Measurements from ENCODE around the gene SPOCK2. TPM values are rescaled to one million over a fixed set of nuclear protein-coding genes. Genes with fewer than 3 reads are reported as not detected.

SPOCK2 gene
- total and polyA plus RNA-seq, 10 of the 15 experiments (the other 5 are each of a cell fraction or from before 2014, with no cell fraction given) = 0.02 to 1.5 (median 0.58) TPM

- TF ChIP-seq CTCF (IDR thresholded peaks at IDR 0.05 in 2 of 3, conservative IDR thresholded peaks at IDR 0.05 in 1 of 3; ENCODE audit: control insufficient read depth in 2 of 3, extremely low read depth in 1 of 3, insufficient read depth in 1 of 3, low read depth in 3 of 3, low read length in 3 of 3) (no peak), CEBPB (IDR thresholded peaks at IDR 0.05; ENCODE audit: borderline replicate concordance in 1 of 2, low read depth in 2 of 2, low read length in 2 of 2) (no peak), TCF7 (IDR thresholded peaks at IDR 0.05; ENCODE audit: borderline replicate concordance) (no peak), USF2 (IDR thresholded peaks at IDR 0.05; ENCODE audit: borderline replicate concordance, low read depth, low read length) (no peak), ZSCAN29 (IDR thresholded peaks at IDR 0.05) (no peak), TARDBP (IDR thresholded peaks at IDR 0.05; ENCODE audit: borderline replicate concordance) (no peak), MTA3 (IDR thresholded peaks at IDR 0.05; ENCODE audit: borderline replicate concordance, low read length) (no peak), FOS (IDR thresholded peaks at IDR 0.05; ENCODE audit: borderline replicate concordance, extremely low read depth, insufficient read length) (no peak), YBX1 (IDR thresholded peaks at IDR 0.05) (no peak), CHD1 (IDR thresholded peaks at IDR 0.05; ENCODE audit: low read depth, low read length) (no peak), RAD51 (IDR thresholded peaks at IDR 0.05) (no peak), KDM1A (IDR thresholded peaks at IDR 0.05; ENCODE audit: borderline replicate concordance) (no peak), NBN (IDR thresholded peaks at IDR 0.05) (no peak), ASH2L (IDR thresholded peaks at IDR 0.05; ENCODE audit: borderline replicate concordance, low read depth) (no peak), JUND (IDR thresholded peaks at IDR 0.05; ENCODE audit: low read depth, low read length) (no peak), ZNF207 (IDR thresholded peaks at IDR 0.05; ENCODE audit: borderline replicate concordance) (no peak)
- no TSS peak for BruUV-seq (replicated peaks)
- H4K20me1 ChIP-seq (ENCODE audit: control insufficient read depth, insufficient read depth) = no peaks in the 10 kb centered on the region
- H3K4me1 ChIP-seq (ENCODE audit: control insufficient read depth, insufficient read depth, low read length) = no peaks in the 10 kb centered on the region
- RAD21 ChIA-PET (ENCODE audit: unreplicated experiment) = no interaction called here
- H3K4me3 ChIP-seq = no peak overlapping the region
- H3K9me3 ChIP-seq (replicated peaks; ENCODE audit: control insufficient read depth, insufficient read depth, low read length) = peaks cover 7% of the 10 kb centered on the region; the same call in 2 of the 3 replicates
- FAIRE-seq (no peak), DNase-seq (ENCODE audit: low read depth, low spot score) (no peak), ATAC-seq (no peak)
- no peak overlapping the region for H3K9ac ChIP-seq (ENCODE audit: control insufficient read depth, insufficient read depth, low read length)
- WGBS (ENCODE audit: insufficient coverage, insufficient replicate concordance, low lambda C conversion rate, missing lambda C conversion rate) = 90% methylated on average over 2 of the region's 2 CpGs
- CTCF ChIA-PET = interaction anchor here (1.1 to 3.8 kb wide), 3 partner anchors 12 to 234 kb away, joined by 3 to 16 read pairs (median 4); no protein-coding TSS in a partner anchor
- SMC1A ChIA-PET (ENCODE audit: uncharacterized antibody, unreplicated experiment) = interaction anchor here (1.2 to 3.0 kb wide), 5 partner anchors 11 to 222 kb away, joined by 3 to 18 read pairs (median 6); no protein-coding TSS in a partner anchor
- POLR2A ChIA-PET = no interaction called here
- intact Hi-C loops (cut with micrococcal nuclease; ENCODE audit: unreplicated experiment) (no loop called here), in situ Hi-C loops (cut with MboI) (no loop called here)
- peaks cover 0 to 4% of the 10 kb centered on the region in 2 experiments; a peak in 1 of 4 replicates for H3K36me3 ChIP-seq (ENCODE audit: control insufficient read depth in 2 of 2, insufficient read depth in 2 of 2, low read length in 1 of 2)
- H3K27me3 ChIP-seq (replicated peaks in 1 of 2; ENCODE audit: control insufficient read depth in 2 of 2, insufficient read depth in 2 of 2, low read length in 1 of 2) = no peaks in the 10 kb centered on the region
- no peak overlapping the region for H3K27ac ChIP-seq (ENCODE audit: control insufficient read depth, insufficient read depth)
- no peaks in the 10 kb centered on the region for H3K79me2 ChIP-seq (ENCODE audit: control insufficient read depth, insufficient read depth, low read length)
- no peak overlapping the region for H2AFZ ChIP-seq (ENCODE audit: control insufficient read depth, low read depth, low read length)
- H3K4me2 ChIP-seq (ENCODE audit: control insufficient read depth, insufficient read depth) = no peak overlapping the region
Measured at GRCh38 chr10:72114706-72115450, 26.5 kb upstream of the SPOCK2 start.

Data from GM12878 (cell line).